SK-N-SH (cell line): Measurements from ENCODE around the gene PHEX. TPM values are rescaled to one million over a fixed set of nuclear protein-coding genes. Genes with fewer than 3 reads are reported as not detected.

Experiments used
- CTCF ChIA-PET: fragments of 300-600, 350-600 bp; formaldehyde crosslinking; extraction: SDS; loops from one replicate; lab custom pipeline; 2021; lab: Yijun Ruan, JAX
- POLR2A ChIA-PET: fragments of 350-600 bp; sonication (Branson Sonifier 250); formaldehyde crosslinking; extraction: SDS; loops from one replicate; lab custom pipeline; 2020; ENCODE audit warnings: antibody characterized with exemption, inconsistent platforms; lab: Yijun Ruan, JAX
- DNase-seq: peaks from one replicate; pipeline ENCODE4 v3.0.0; 2012
- H2AFZ ChIP-seq: fragments of 200-600 bp; sonication (generic); 2 replicates; pipeline ENCODE4 v1.8.1; 2016; ENCODE audit warnings: antibody characterized with exemption, mild to moderate bottlenecking, low read depth
- H3F3A ChIP-seq: fragments of 200-600 bp; sonication (generic); replicated peaks from 2 replicates; pipeline ENCODE3; 2016; ENCODE audit warnings: antibody characterized with exemption, mild to moderate bottlenecking; ENCODE audit not compliant: insufficient read depth
- H3K27ac ChIP-seq, 2 experiments: fragments of 200-500 bp in 1 of 2; fragments of 200-600 bp in 1 of 2; sonication (Bioruptor generic) in 1 of 2; sonication (generic), shearing (Covaris generic) in 1 of 2; 2 replicates each; pipeline versions ENCODE4 v1.5.1 to v1.6.1; 2014 to 2016; ENCODE audit warnings: low read depth in 2 of 2, inconsistent platforms in 1 of 2, low read length in 1 of 2, mild to moderate bottlenecking in 1 of 2, mixed read lengths in 1 of 2
- H3K27me3 ChIP-seq: fragments of 200-600 bp; sonication (generic), shearing (Covaris generic); 2 replicates; pipeline ENCODE4 v1.6.1; 2016; ENCODE audit warnings: mixed run types; ENCODE audit not compliant: insufficient read depth
- H3K36me3 ChIP-seq, 2 experiments: fragments of 200-500 bp in 1 of 2; fragments of 200-600 bp in 1 of 2; sonication (Bioruptor generic) in 1 of 2; sonication (generic) in 1 of 2; replicated peaks in 1 of 2; 2 replicates each; pipeline versions ENCODE3 to v1.5.1; 2014 to 2016; ENCODE audit warnings: low read length in 1 of 2, mild to moderate bottlenecking in 1 of 2; ENCODE audit not compliant: insufficient read depth in 2 of 2, control insufficient read depth in 1 of 2
- H3K4me1 ChIP-seq, 2 experiments: fragments of 200-500 bp in 1 of 2; fragments of 200-600 bp in 1 of 2; sonication (Bioruptor generic) in 1 of 2; sonication (generic), shearing (Covaris generic) in 1 of 2; 2 replicates each; pipeline versions ENCODE4 v1.5.1 to v1.6.1; 2014 to 2016; ENCODE audit warnings: low read depth in 1 of 2, low read length in 1 of 2, mixed run types in 1 of 2; ENCODE audit not compliant: insufficient read depth in 2 of 2, control insufficient read depth in 1 of 2
- H3K4me2 ChIP-seq: fragments of 200-600 bp; sonication (generic), shearing (Covaris generic); 2 replicates; pipeline ENCODE4 v1.6.1; 2017; ENCODE audit warnings: mixed run types
- H3K4me3 ChIP-seq, 2 experiments: fragments of 200-500 bp in 1 of 2; fragments of 200-600 bp in 1 of 2; sonication (Bioruptor generic) in 1 of 2; sonication (generic), shearing (Covaris generic) in 1 of 2; 2 replicates each; pipeline versions ENCODE4 v1.5.1 to v1.8.1; 2014 to 2016; ENCODE audit warnings: low read depth in 2 of 2, inconsistent platforms in 1 of 2, low read length in 1 of 2, mild to moderate bottlenecking in 1 of 2, mixed read lengths in 1 of 2, moderate library complexity in 1 of 2
- H3K79me2 ChIP-seq: fragments of 200-600 bp; sonication (generic); 2 replicates; pipeline ENCODE4 v1.8.1; 2017; ENCODE audit warnings: mild to moderate bottlenecking; ENCODE audit not compliant: insufficient read depth
- H3K9ac ChIP-seq: fragments of 200-600 bp; sonication (generic); 2 replicates; pipeline ENCODE4 v1.6.1; 2017; ENCODE audit warnings: mixed run types
- H3K9me2 ChIP-seq: fragments of 200-600 bp; sonication (generic); 2 replicates; pipeline ENCODE4 v1.6.1; 2017; ENCODE audit warnings: mixed run types
- H3K9me3 ChIP-seq: fragments of 200-600 bp; sonication (generic); 2 replicates; pipeline ENCODE4 v1.6.1; 2017; ENCODE audit warnings: mixed run types, mild to moderate bottlenecking, moderate library complexity
- H4K20me1 ChIP-seq: fragments of 200-600 bp; sonication (generic); 2 replicates; pipeline ENCODE4 v1.6.1; 2017; ENCODE audit warnings: mild to moderate bottlenecking, mixed run types; ENCODE audit not compliant: insufficient read depth
- CHD2 ChIP-seq: fragments of 150-350 bp; IDR thresholded peaks from 2 replicates; pipeline ENCODE4 v1.6.1; 2018; ENCODE audit warnings: low read length; ENCODE audit not compliant: partially characterized antibody
- EP300 ChIP-seq, 2 experiments: IDR thresholded peaks; 2 replicates each; pipeline versions ENCODE4 v1.4.0 to v1.6.1; 2012; ENCODE audit warnings: borderline replicate concordance in 1 of 2, low read depth in 1 of 2, low read length in 1 of 2
- FOXM1 ChIP-seq: IDR thresholded peaks from 2 replicates; pipeline ENCODE4 v1.4.0; 2012; ENCODE audit warnings: low read depth, mild to moderate bottlenecking
- GABPA ChIP-seq: IDR thresholded peaks from 2 replicates; pipeline ENCODE4 v1.4.0; 2012; ENCODE audit warnings: low read depth, mild to moderate bottlenecking
- GATA2 ChIP-seq: sonication (generic); formaldehyde crosslinking; IDR thresholded peaks from 2 replicates; pipeline ENCODE4 v1.5.0; 2020; ENCODE audit warnings: mild to moderate bottlenecking, missing genetic modification reagents
- NRF1 ChIP-seq: IDR thresholded peaks from 2 replicates; pipeline ENCODE4 v1.6.1; 2012; ENCODE audit warnings: low read depth, mild to moderate bottlenecking, low read length
- RAD21 ChIP-seq: IDR thresholded peaks from 2 replicates; pipeline ENCODE4 v1.6.1; 2012; ENCODE audit warnings: mild to moderate bottlenecking, low read length
- RCOR1 ChIP-seq: fragments of 150-350 bp; IDR thresholded peaks from 2 replicates; pipeline ENCODE4 v1.6.1; 2017; ENCODE audit warnings: antibody characterized with exemption, low read length
- SIN3A ChIP-seq: IDR thresholded peaks from 2 replicates; pipeline ENCODE4 v1.6.1; 2012; ENCODE audit warnings: low read depth, mild to moderate bottlenecking, low read length, moderate library complexity, borderline replicate concordance
- SMC3 ChIP-seq: IDR thresholded peaks from 2 replicates; pipeline ENCODE4 v1.6.1; 2012; ENCODE audit warnings: low read depth, low read length, improper control_type of control experiment
- TAF1 ChIP-seq: IDR thresholded peaks from 2 replicates; pipeline ENCODE4 v1.6.1; 2012; ENCODE audit warnings: low read depth, mild to moderate bottlenecking, low read length, moderate library complexity, borderline replicate concordance
- TCF12 ChIP-seq: IDR thresholded peaks from 2 replicates; pipeline ENCODE4 v1.4.0; 2012
- WGBS: methylation state at CpG from one replicate; pipeline ENCODE4 v1.1.6; 2017; ENCODE audit warnings: low lambda C conversion rate; 5-methylcytosine and 5-hydroxymethylcytosine counted together
- polyA plus RNA-seq, 3 experiments: library from polyadenylated mRNA; depleted of rRNA; stranded (reverse); fragments of >200 nt; gene quantifications; 2 replicates each; pipeline ENCODE4 v1.2.3, GENCODE V29; 2012
- TF ChIP-seq, protein P1 (sequence below): fragments of 200-600 bp; sonication (generic); IDR thresholded peaks from 2 replicates; pipeline ENCODE4 v1.6.1; 2017; ENCODE audit warnings: antibody characterized with exemption, mild to moderate bottlenecking, moderate library complexity
- TF ChIP-seq, protein P2 (sequence below): fragments of 150-350 bp; IDR thresholded peaks from 2 replicates; pipeline ENCODE4 v1.6.1; 2017; ENCODE audit warnings: antibody characterized with exemption, low read length, low read depth, borderline replicate concordance
- TF ChIP-seq, protein P3 (sequence below): IDR thresholded peaks from 2 replicates; pipeline ENCODE4 v1.4.0; 2012; ENCODE audit warnings: low read depth, borderline replicate concordance
- TF ChIP-seq, protein P4 (sequence below): fragments of 150-350 bp; IDR thresholded peaks from 2 replicates; pipeline ENCODE4 v1.6.1; 2016; ENCODE audit warnings: mild to moderate bottlenecking, low read depth, low read length
- TF ChIP-seq, protein P5 (sequence below): IDR thresholded peaks from 2 replicates; pipeline ENCODE4 v1.4.0; 2012; ENCODE audit warnings: low read depth, borderline replicate concordance

PHEX gene
- polyA plus RNA-seq, 1 of the 3 experiments (the other 2 are of a cell fraction): 0.35 TPM

DNA sequence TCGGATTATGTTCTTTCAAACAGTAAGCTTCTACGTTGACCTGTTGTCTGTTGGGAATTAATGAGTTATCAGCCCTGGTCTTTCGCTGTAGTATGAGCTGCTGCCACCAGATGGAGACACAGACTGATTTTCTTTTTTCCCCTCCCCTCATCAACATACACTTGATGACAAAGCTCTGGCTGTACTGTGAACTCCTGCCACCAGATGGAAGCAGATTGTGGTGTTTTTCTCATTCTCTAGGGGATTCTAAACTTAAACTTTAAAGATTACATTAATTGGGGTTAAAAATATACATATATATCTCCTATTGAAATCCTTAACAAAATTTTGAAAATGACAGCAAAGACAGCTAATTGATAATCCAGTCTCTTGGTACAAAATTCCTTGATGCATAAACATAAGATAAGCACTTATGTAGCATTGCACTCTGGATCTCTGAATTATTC is 46.8 kb upstream of the PHEX start:
- H2AFZ ChIP-seq: no peak overlapping the region
- whole genome bisulfite sequencing: 8% methylated on average over 3 of the region's 3 CpGs

DNA sequence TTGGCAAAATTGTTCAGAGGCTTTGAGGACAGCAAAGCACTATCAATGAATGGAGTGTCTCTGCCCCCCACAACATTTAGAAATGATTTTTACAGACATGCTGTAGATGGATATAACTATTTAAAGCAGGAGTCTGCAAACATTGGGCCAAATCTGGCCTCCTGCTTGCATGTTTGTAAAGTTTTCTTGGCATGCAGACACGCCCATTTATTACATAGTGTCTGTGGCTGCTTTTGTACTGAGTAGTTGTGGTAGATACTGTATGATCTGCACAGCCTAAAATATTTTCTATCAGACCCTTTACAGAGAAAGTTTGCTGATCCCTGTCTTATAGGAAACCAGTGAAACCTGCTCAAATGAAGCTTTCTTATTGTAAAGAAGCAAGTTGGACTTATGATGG is 45.5 kb upstream of the PHEX start:
- H3K4me3 ChIP-seq: no peak overlapping the region
- H4K20me1 ChIP-seq: peaks cover 4% of the 10 kb centered on the region; the same call in 1 of the 2 replicates
- no peaks in the 10 kb centered on the region for H3K27me3 ChIP-seq
- no peaks in the 10 kb centered on the region for H3K9me3 ChIP-seq
- DNase-seq: no peak
- no peaks in the 10 kb centered on the region for H3K4me1 ChIP-seq
- peaks cover 18 to 53% of the 10 kb centered on the region in 2 experiments for H3K36me3 ChIP-seq
- POLR2A ChIA-PET: no interaction called here
- TF ChIP-seq GATA2: no peak
- TF ChIP-seq, protein P1, sequence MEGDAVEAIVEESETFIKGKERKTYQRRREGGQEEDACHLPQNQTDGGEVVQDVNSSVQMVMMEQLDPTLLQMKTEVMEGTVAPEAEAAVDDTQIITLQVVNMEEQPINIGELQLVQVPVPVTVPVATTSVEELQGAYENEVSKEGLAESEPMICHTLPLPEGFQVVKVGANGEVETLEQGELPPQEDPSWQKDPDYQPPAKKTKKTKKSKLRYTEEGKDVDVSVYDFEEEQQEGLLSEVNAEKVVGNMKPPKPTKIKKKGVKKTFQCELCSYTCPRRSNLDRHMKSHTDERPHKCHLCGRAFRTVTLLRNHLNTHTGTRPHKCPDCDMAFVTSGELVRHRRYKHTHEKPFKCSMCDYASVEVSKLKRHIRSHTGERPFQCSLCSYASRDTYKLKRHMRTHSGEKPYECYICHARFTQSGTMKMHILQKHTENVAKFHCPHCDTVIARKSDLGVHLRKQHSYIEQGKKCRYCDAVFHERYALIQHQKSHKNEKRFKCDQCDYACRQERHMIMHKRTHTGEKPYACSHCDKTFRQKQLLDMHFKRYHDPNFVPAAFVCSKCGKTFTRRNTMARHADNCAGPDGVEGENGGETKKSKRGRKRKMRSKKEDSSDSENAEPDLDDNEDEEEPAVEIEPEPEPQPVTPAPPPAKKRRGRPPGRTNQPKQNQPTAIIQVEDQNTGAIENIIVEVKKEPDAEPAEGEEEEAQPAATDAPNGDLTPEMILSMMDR: no peak
- TF ChIP-seq, protein P2, sequence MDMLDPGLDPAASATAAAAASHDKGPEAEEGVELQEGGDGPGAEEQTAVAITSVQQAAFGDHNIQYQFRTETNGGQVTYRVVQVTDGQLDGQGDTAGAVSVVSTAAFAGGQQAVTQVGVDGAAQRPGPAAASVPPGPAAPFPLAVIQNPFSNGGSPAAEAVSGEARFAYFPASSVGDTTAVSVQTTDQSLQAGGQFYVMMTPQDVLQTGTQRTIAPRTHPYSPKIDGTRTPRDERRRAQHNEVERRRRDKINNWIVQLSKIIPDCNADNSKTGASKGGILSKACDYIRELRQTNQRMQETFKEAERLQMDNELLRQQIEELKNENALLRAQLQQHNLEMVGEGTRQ: no peak
- TF ChIP-seq RCOR1: no peak
- TF ChIP-seq, protein P3, sequence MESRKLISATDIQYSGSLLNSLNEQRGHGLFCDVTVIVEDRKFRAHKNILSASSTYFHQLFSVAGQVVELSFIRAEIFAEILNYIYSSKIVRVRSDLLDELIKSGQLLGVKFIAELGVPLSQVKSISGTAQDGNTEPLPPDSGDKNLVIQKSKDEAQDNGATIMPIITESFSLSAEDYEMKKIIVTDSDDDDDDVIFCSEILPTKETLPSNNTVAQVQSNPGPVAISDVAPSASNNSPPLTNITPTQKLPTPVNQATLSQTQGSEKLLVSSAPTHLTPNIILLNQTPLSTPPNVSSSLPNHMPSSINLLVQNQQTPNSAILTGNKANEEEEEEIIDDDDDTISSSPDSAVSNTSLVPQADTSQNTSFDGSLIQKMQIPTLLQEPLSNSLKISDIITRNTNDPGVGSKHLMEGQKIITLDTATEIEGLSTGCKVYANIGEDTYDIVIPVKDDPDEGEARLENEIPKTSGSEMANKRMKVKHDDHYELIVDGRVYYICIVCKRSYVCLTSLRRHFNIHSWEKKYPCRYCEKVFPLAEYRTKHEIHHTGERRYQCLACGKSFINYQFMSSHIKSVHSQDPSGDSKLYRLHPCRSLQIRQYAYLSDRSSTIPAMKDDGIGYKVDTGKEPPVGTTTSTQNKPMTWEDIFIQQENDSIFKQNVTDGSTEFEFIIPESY: no peak
- no peak for TF ChIP-seq EP300 (IDR thresholded peaks at IDR 0.05; ENCODE audit: borderline replicate concordance in 1 of 2, low read depth in 1 of 2, low read length in 1 of 2)
- TF ChIP-seq FOXM1: no peak
- TF ChIP-seq, protein P4, sequence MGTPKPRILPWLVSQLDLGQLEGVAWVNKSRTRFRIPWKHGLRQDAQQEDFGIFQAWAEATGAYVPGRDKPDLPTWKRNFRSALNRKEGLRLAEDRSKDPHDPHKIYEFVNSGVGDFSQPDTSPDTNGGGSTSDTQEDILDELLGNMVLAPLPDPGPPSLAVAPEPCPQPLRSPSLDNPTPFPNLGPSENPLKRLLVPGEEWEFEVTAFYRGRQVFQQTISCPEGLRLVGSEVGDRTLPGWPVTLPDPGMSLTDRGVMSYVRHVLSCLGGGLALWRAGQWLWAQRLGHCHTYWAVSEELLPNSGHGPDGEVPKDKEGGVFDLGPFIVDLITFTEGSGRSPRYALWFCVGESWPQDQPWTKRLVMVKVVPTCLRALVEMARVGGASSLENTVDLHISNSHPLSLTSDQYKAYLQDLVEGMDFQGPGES: no peak
- no peak for TF ChIP-seq NRF1
- TF ChIP-seq GABPA: no peak
- TF ChIP-seq, protein P5, sequence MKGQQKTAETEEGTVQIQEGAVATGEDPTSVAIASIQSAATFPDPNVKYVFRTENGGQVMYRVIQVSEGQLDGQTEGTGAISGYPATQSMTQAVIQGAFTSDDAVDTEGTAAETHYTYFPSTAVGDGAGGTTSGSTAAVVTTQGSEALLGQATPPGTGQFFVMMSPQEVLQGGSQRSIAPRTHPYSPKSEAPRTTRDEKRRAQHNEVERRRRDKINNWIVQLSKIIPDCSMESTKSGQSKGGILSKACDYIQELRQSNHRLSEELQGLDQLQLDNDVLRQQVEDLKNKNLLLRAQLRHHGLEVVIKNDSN: no peak
- TF ChIP-seq TAF1: no peak
- H3K4me2 ChIP-seq: no peak overlapping the region
- no peak overlapping the region for H2AFZ ChIP-seq
- H3K27ac ChIP-seq: no peak overlapping the region
- H3F3A ChIP-seq: peaks cover 25% of the 10 kb centered on the region
- CTCF ChIA-PET: interaction anchor here (1.3 to 3.0 kb wide), 4 partner anchors 10 to 181 kb away, joined by 4 to 43 read pairs (median 18); no protein-coding TSS in a partner anchor
- no peaks in the 10 kb centered on the region for H3K9me2 ChIP-seq
- peaks cover 18% of the 10 kb centered on the region for H3K79me2 ChIP-seq
- WGBS: 100% methylated on average over 1 of the region's 1 CpG
- no peak overlapping the region for H3K9ac ChIP-seq

More for the DNA sequence above, 46.8 kb upstream of the PHEX start:
- no peaks in the 10 kb centered on the region for H3K9me3 ChIP-seq
- no peaks in the 10 kb centered on the region for H3K27me3 ChIP-seq
- peaks cover 37% of the 10 kb centered on the region for H3F3A ChIP-seq
- peak; percentile 95 for TF ChIP-seq RAD21
- TF ChIP-seq, protein P1: peak; percentile 99
- TF ChIP-seq SMC3: peak; percentile 93
- 0 out of 2 replicates have a peak, but pooled peaks have one; percentile 5 for TF ChIP-seq TCF12
- peak; percentile 28 for TF ChIP-seq CHD2
- TF ChIP-seq SIN3A: no peak
- H4K20me1 ChIP-seq: peaks cover 4% of the 10 kb centered on the region; the same call in 1 of the 2 replicates
- no peaks in the 10 kb centered on the region for H3K9me2 ChIP-seq
- H3K36me3 ChIP-seq: peaks cover 17 to 49% of the 10 kb centered on the region in 2 experiments
- H3K4me3 ChIP-seq: no peak overlapping the region
- POLR2A ChIA-PET: no interaction called here
- H3K4me2 ChIP-seq: no peak overlapping the region
- CTCF ChIA-PET: interaction anchor here (0.6 to 3.0 kb wide), 65 partner anchors 8 to 1917 kb away, joined by 3 to 43 read pairs (median 4); partner anchors contain the start of gene MBTPS2
- H3K4me1 ChIP-seq: no peaks in the 10 kb centered on the region
- peaks cover 10% of the 10 kb centered on the region for H3K79me2 ChIP-seq
- DNase-seq: peak; percentile 80
- H3K9ac ChIP-seq: no peak overlapping the region
- peak overlapping the region in 1 of 2 experiments; percentile 8; a peak in 1 of 4 replicates for H3K27ac ChIP-seq
